ENCODE data around the gene MREG.
A peak's percentile ranks its signal among the peaks of the same experiment; 100 is the strongest.
"Not testable (repeated sequence)": the region's sequence is repeated elsewhere in the genome, so short reads cannot be mapped to it uniquely, and the experiment has no call there.

The MREG gene

GRCh38 chr2:215928086-215928485 lies 85.3 kb downstream of the MREG start:
- no peak overlapping the region for H3K4me2 ChIP-seq (ENCODE audit: low read depth, low read length, poor library complexity, severe bottlenecking)
- no peaks in the 10 kb centered on the region for H3K9me3 ChIP-seq (ENCODE audit: insufficient read depth, low read depth, low read length)
- H2AFZ ChIP-seq (ENCODE audit: low read length) = no peak overlapping the region
- H3F3A ChIP-seq (ENCODE audit: low read depth) = no peaks in the 10 kb centered on the region
- peaks cover 8% of the 10 kb centered on the region for H3K4me1 ChIP-seq (ENCODE audit: insufficient read depth, low read length, poor library complexity, severe bottlenecking)
- TF ChIP-seq EZH2phosphoT487 (IDR thresholded peaks at IDR 0.05; ENCODE audit: borderline replicate concordance) (no peak), CTCF (conservative IDR thresholded peaks at IDR 0.05; ENCODE audit: low read length) (no peak)
- no peak overlapping the region for H3K9ac ChIP-seq (ENCODE audit: low read depth, low read length, poor library complexity, severe bottlenecking)
- no peaks in the 10 kb centered on the region for H3K27me3 ChIP-seq (ENCODE audit: insufficient read depth, low read length, poor library complexity, severe bottlenecking)
- H3K36me3 ChIP-seq (ENCODE audit: insufficient read depth, low read length) = no peaks in the 10 kb centered on the region
- no peaks in the 10 kb centered on the region for H4K20me1 ChIP-seq (ENCODE audit: insufficient read depth, low read length, poor library complexity, severe bottlenecking)
- H3K9me2 ChIP-seq (replicated peaks; ENCODE audit: low read depth, low read length) = no peaks in the 10 kb centered on the region
- no peaks in the 10 kb centered on the region for H3K79me2 ChIP-seq (ENCODE audit: insufficient read depth, low read length)
- H3K4me3 ChIP-seq (ENCODE audit: low read length, poor library complexity, severe bottlenecking) = no peak overlapping the region

DNA sequence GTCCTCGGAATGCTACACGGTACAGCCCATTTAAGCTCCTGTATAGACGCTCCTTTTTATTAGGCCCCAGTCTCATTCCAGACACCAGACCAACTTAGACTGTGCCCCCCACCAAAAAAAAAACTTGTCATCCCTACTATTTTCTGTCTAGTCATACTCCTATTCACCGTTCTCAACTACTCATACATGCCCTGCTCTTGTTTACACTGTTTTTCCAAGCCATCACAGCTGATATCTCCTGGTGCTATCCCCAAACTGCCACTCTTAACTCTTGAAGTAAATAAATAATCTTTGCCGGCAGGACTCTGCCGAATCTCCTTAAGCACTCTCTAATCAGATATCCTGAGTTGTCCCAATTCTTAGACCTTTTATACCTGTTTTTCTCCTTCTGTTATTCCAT lies 86.4 kb downstream of the MREG start:
- H3K36me3 ChIP-seq (ENCODE audit: insufficient read depth, low read length); H3K9ac ChIP-seq (ENCODE audit: low read depth, low read length, poor library complexity, severe bottlenecking); H3K27me3 ChIP-seq (ENCODE audit: insufficient read depth, low read length, poor library complexity, severe bottlenecking); H3K4me1 ChIP-seq (ENCODE audit: insufficient read depth, low read length, poor library complexity, severe bottlenecking); H3K9me3 ChIP-seq (ENCODE audit: insufficient read depth, low read depth, low read length); H3K4me2 ChIP-seq (ENCODE audit: low read depth, low read length, poor library complexity, severe bottlenecking); H3K79me2 ChIP-seq (ENCODE audit: insufficient read depth, low read length); H3K4me3 ChIP-seq (ENCODE audit: low read length, poor library complexity, severe bottlenecking); H2AFZ ChIP-seq (ENCODE audit: low read length); H3F3A ChIP-seq (ENCODE audit: low read depth); H3K9me2 ChIP-seq (replicated peaks; ENCODE audit: low read depth, low read length); H4K20me1 ChIP-seq (ENCODE audit: insufficient read depth, low read length, poor library complexity, severe bottlenecking): not testable (repeated sequence)

DNA sequence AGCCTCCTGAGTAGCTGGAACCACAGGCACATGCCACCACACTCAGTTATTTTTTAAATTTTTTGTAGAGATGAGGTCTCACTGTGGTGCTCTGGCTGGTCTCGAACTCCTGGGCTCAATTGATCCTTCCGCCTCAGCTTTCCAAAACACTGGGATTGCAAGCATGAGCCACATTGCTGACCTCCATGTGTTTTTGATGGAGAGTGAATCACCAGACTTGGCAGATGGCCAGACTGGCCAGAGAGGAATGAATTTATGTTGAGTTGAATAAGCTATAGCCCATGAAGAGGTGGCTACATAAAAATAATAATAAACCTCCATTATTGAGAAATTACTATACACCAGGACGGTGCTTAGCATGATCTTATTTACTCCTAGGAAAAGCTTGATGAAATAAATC lies 91.5 kb downstream of the MREG start:
- H2AFZ ChIP-seq (ENCODE audit: low read length) = no peak overlapping the region
- no peak for TF ChIP-seq CTCF (conservative IDR thresholded peaks at IDR 0.05; ENCODE audit: low read length)
- no peak for TF ChIP-seq EZH2phosphoT487 (IDR thresholded peaks at IDR 0.05; ENCODE audit: borderline replicate concordance)
- H3K9me2 ChIP-seq (replicated peaks; ENCODE audit: low read depth, low read length) = no peaks in the 10 kb centered on the region
- H3K79me2 ChIP-seq (ENCODE audit: insufficient read depth, low read length) = no peaks in the 10 kb centered on the region
- no peak overlapping the region for H3K4me3 ChIP-seq (ENCODE audit: low read length, poor library complexity, severe bottlenecking)
- no peaks in the 10 kb centered on the region for H3K27me3 ChIP-seq (ENCODE audit: insufficient read depth, low read length, poor library complexity, severe bottlenecking)
- H3K4me1 ChIP-seq (ENCODE audit: insufficient read depth, low read length, poor library complexity, severe bottlenecking) = no peaks in the 10 kb centered on the region
- H4K20me1 ChIP-seq (ENCODE audit: insufficient read depth, low read length, poor library complexity, severe bottlenecking) = no peaks in the 10 kb centered on the region
- no peak overlapping the region for H3K9ac ChIP-seq (ENCODE audit: low read depth, low read length, poor library complexity, severe bottlenecking)
- H3F3A ChIP-seq (ENCODE audit: low read depth) = no peaks in the 10 kb centered on the region
- H3K36me3 ChIP-seq (ENCODE audit: insufficient read depth, low read length) = no peaks in the 10 kb centered on the region
- no peak overlapping the region for H3K4me2 ChIP-seq (ENCODE audit: low read depth, low read length, poor library complexity, severe bottlenecking)
- H3K9me3 ChIP-seq (ENCODE audit: insufficient read depth, low read depth, low read length) = no peaks in the 10 kb centered on the region

GRCh38 chr2:215920244-215921100 lies 92.9 kb downstream of the MREG start:
- no peaks in the 10 kb centered on the region for H3F3A ChIP-seq (ENCODE audit: low read depth)
- peak; percentile 98 for TF ChIP-seq CTCF (conservative IDR thresholded peaks at IDR 0.05; ENCODE audit: low read length)
- no peak for TF ChIP-seq EZH2phosphoT487 (IDR thresholded peaks at IDR 0.05; ENCODE audit: borderline replicate concordance)
- H3K4me1 ChIP-seq (ENCODE audit: insufficient read depth, low read length, poor library complexity, severe bottlenecking) = peaks cover 11% of the 10 kb centered on the region
- H2AFZ ChIP-seq (ENCODE audit: low read length) = peak overlapping the region; percentile 47; the same call in 1 of the 2 replicates
- H4K20me1 ChIP-seq (ENCODE audit: insufficient read depth, low read length, poor library complexity, severe bottlenecking) = no peaks in the 10 kb centered on the region
- H3K79me2 ChIP-seq (ENCODE audit: insufficient read depth, low read length) = no peaks in the 10 kb centered on the region
- no peak overlapping the region for H3K4me2 ChIP-seq (ENCODE audit: low read depth, low read length, poor library complexity, severe bottlenecking)
- H3K9me3 ChIP-seq (ENCODE audit: insufficient read depth, low read depth, low read length) = no peaks in the 10 kb centered on the region
- no peaks in the 10 kb centered on the region for H3K27me3 ChIP-seq (ENCODE audit: insufficient read depth, low read length, poor library complexity, severe bottlenecking)
- H3K4me3 ChIP-seq (ENCODE audit: low read length, poor library complexity, severe bottlenecking) = no peak overlapping the region
- H3K9ac ChIP-seq (ENCODE audit: low read depth, low read length, poor library complexity, severe bottlenecking) = no peak overlapping the region
- no peaks in the 10 kb centered on the region for H3K36me3 ChIP-seq (ENCODE audit: insufficient read depth, low read length)
- H3K9me2 ChIP-seq (replicated peaks; ENCODE audit: low read depth, low read length) = no peaks in the 10 kb centered on the region
